Breast epithelium (tissue), 4 donors: ENCODE measurements around the gene P2RY2. TPM values are rescaled to one million over a fixed set of nuclear protein-coding genes. Genes with fewer than 3 reads are reported as not detected.
A peak's percentile ranks its signal among the peaks of the same experiment; 100 is the strongest.

Experiments used
- DNase-seq, 2 donors: peaks; one replicate each; pipeline ENCODE4 v3.0.0-alpha.2; 2019; ENCODE audit warnings: low spot score in 2 of 2
- H3K27ac ChIP-seq, 2 donors: fragments of 200-600 bp; sonication (generic) in 1 of 2; one replicate each; pipeline ENCODE4 v1.5.1; 2016 to 2019; ENCODE audit warnings: mild to moderate bottlenecking in 1 of 2
- H3K27me3 ChIP-seq, 2 donors: fragments of 200-600 bp; sonication (generic) in 1 of 2; one replicate each; pipeline versions ENCODE4 v1.5.1 to v1.6.0; 2017 to 2019; ENCODE audit warnings: control low read depth in 1 of 2, mild to moderate bottlenecking in 1 of 2
- H3K36me3 ChIP-seq: fragments of 200-600 bp; one replicate; pipeline ENCODE4 v1.5.1; 2019
- H3K4me1 ChIP-seq, 2 donors: fragments of 200-600 bp; sonication (generic); one replicate each; pipeline ENCODE4 v1.5.1; 2016 to 2019; ENCODE audit warnings: control low read depth in 1 of 2
- H3K4me3 ChIP-seq, 3 donors: fragments of 200-600 bp; sonication (generic); 1 replicate in 2 of 3; 2 replicates in 1 of 3; pipeline ENCODE4 v1.5.1; 2016 to 2019; ENCODE audit warnings: mild to moderate bottlenecking in 3 of 3, moderate library complexity in 2 of 3
- H3K9me3 ChIP-seq, 2 donors: fragments of 200-600 bp; sonication (generic) in 1 of 2; one replicate each; pipeline ENCODE4 v1.5.1; 2016 to 2019; ENCODE audit warnings: control low read depth in 1 of 2
- POLR2A ChIP-seq: fragments of 450-650 bp; IDR thresholded peaks from one replicate; pipeline ENCODE4 v1.6.1; 2016; ENCODE audit warnings: antibody characterized with exemption, mild to moderate bottlenecking, moderate library complexity
- POLR2AphosphoS5 ChIP-seq, 3 donors: sonication (generic); formaldehyde crosslinking; IDR thresholded peaks; one replicate each; pipeline ENCODE4 v1.6.1; 2017; ENCODE audit warnings: antibody characterized with exemption in 3 of 3
- intact Hi-C: fragments of 100-400 bp; cut with DNase I; formaldehyde crosslinking; loops from one replicate; pipeline ENCODE4 v1.15.1; 2023; ENCODE audit warnings: low total_unique reads
- total RNA-seq, 3 donors: library from RNA; depleted of rRNA; stranded (reverse); fragments of >200 nt; gene quantifications; one replicate each; pipeline ENCODE4 v1.1.0, GENCODE V29; 2016
- TF ChIP-seq, protein P1 (sequence below), 3 donors: fragments of 450-650 bp; IDR thresholded peaks; one replicate each; pipeline ENCODE4 v1.5.1; 2016 to 2017; ENCODE audit warnings: antibody characterized with exemption in 3 of 3, mild to moderate bottlenecking in 3 of 3, moderate library complexity in 3 of 3

The P2RY2 gene
- total RNA-seq, 3 donors from 2014 or later: 0.32 to 7.6 (median 5.2) TPM

DNA sequence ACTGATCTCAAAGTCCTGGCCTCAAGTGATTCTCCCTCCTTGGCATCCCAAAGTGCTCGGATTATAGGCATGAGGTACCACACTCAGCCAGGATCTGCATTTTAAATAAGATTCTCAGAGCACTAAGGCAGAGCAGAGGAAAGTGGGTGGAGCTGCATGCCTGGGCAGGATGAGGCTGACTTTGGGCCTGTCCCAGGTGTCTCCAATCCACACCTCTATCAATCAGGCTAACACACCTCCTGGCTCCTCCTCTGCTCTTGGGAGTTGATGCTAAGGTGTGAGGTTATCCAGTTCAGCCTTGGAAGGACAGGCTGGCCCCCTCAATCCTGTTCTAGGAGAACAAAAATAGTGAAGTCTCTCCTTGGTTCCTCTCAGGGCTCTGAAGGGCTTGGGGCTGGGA, 30.2 kb upstream of the P2RY2 start:
- no peaks in the 10 kb centered on the region for H3K27me3 ChIP-seq
- intact Hi-C loops: no loop called here

DNA sequence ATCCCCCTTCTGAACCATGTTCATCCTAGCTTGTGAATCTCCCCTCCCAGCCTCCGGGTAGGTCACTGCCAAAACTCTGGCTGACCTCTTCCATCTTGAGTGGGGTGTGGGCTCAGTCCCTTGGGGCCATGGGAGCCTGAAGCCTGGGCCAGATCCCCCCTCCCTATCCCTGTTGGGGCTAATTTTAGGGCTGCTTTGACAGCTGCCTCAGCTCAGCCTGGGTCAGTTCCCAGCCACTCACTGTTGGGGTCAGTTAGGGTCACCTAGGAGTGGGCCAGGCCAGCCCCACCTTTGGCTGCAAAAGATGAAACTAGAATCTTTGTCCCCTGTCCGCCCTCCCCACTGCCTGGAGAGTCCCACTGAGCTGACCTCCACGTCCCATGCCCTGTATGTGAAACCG, 29.8 kb upstream of the P2RY2 start:
- Histone ChIP-seq H3K4me1 (no peaks in the 10 kb centered on the region), H3K9me3 (no peaks in the 10 kb centered on the region), H3K27me3 (no peaks in the 10 kb centered on the region), H3K36me3 (no peaks in the 10 kb centered on the region), H3K4me3 (no peak overlapping the region), H3K27ac (no peak overlapping the region)
- TF ChIP-seq, protein P1, sequence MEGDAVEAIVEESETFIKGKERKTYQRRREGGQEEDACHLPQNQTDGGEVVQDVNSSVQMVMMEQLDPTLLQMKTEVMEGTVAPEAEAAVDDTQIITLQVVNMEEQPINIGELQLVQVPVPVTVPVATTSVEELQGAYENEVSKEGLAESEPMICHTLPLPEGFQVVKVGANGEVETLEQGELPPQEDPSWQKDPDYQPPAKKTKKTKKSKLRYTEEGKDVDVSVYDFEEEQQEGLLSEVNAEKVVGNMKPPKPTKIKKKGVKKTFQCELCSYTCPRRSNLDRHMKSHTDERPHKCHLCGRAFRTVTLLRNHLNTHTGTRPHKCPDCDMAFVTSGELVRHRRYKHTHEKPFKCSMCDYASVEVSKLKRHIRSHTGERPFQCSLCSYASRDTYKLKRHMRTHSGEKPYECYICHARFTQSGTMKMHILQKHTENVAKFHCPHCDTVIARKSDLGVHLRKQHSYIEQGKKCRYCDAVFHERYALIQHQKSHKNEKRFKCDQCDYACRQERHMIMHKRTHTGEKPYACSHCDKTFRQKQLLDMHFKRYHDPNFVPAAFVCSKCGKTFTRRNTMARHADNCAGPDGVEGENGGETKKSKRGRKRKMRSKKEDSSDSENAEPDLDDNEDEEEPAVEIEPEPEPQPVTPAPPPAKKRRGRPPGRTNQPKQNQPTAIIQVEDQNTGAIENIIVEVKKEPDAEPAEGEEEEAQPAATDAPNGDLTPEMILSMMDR (IDR thresholded peaks at IDR 0.05): no peak
- TF ChIP-seq POLR2AphosphoS5 (IDR thresholded peaks at IDR 0.05) (no peak), POLR2A (no peak)
- DNase-seq: peak in 1 of 2 donors; percentile 43
- intact Hi-C loops: no loop called here

More for the DNA sequence above, 30.2 kb upstream of the P2RY2 start:
- no peak overlapping the region for H3K4me3 ChIP-seq
- H3K9me3 ChIP-seq: no peaks in the 10 kb centered on the region
- no peaks in the 10 kb centered on the region for H3K4me1 ChIP-seq
- H3K36me3 ChIP-seq: no peaks in the 10 kb centered on the region
- no peak overlapping the region for H3K27ac ChIP-seq
- DNase-seq: peak in 1 of 2 donors; percentile 1
- TF ChIP-seq, protein P1 (IDR thresholded peaks at IDR 0.05): no peak
- TF ChIP-seq POLR2A: no peak
- no peak for TF ChIP-seq POLR2AphosphoS5 (IDR thresholded peaks at IDR 0.05)

DNA sequence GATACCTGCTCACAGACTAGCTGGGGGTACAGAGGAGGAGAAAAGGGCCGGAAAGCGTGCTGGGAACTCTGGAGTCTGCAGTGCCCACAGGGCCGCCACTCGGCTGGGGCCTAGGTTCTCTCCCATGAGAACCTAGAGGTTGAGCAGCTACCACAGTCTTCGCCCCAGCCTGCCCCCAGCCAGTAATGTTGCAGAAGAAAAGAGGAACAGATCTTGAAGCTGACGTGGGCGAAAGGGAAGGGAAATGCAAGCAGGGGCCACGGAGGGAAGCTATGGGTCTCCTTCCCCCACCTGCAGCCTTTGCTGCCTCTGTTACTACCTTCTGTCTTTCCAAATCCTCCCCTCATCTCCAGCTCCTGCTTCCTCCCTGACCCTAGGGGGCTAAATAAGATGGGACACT, 28.8 kb upstream of the P2RY2 start:
- H3K27me3 ChIP-seq: no peaks in the 10 kb centered on the region
- intact Hi-C loops: no loop called here
- H3K36me3 ChIP-seq: no peaks in the 10 kb centered on the region
- no peak overlapping the region for H3K4me3 ChIP-seq
- H3K4me1 ChIP-seq: peaks cover 0 to 6% of the 10 kb centered on the region in 2 donors
- DNase-seq: peak in 1 of 2 donors; percentile 28
- no peaks in the 10 kb centered on the region for H3K9me3 ChIP-seq
- H3K27ac ChIP-seq: no peak overlapping the region
- TF ChIP-seq POLR2A (no peak), POLR2AphosphoS5 (IDR thresholded peaks at IDR 0.05) (no peak)
- TF ChIP-seq, protein P1 (IDR thresholded peaks at IDR 0.05): no peak

DNA sequence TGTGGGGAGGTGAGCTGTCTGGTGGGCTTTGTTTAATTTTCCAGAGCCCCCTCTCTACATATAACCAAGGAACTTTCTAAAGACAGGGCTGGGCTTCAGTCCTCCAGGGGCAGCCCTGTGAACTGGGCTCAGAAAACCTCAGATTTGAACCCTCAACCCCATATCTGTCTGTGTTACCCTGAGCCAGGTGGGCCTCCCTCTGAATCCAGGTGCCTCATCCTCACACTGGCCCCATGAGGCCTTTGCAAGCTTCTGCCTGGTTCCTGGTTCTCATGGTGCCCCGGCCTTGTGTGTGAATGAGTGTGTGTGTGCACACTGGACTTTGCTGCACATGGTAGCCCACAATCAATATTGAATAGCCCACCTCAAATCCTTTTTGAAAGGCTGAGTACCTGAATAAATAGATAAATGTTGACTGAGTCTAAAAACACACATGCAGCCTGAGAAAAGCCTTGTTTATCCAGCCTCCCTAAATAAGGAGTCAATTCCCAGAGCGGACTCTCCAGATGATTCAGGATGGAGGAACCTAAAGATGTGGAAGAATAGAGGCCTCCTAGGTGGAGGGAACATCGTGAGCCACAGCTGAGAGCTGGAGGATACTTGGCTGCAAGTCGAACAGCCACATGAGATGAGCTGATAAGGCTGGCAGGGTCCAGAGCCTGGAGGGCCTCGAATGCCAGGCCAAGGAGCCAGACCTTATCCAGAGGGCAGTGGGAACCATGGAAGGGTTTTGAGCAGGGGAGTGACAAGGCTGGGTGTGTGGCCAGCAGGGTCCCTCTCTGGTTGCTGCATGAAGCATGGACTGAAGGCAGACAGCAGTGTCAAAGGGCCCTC, 28.1 kb upstream of the P2RY2 start:
- peak in 1 of 2 donors; percentile 41 for DNase-seq
- no peaks in the 10 kb centered on the region for H3K27me3 ChIP-seq
- no peak overlapping the region for H3K27ac ChIP-seq
- H3K4me1 ChIP-seq: peaks cover 0 to 12% of the 10 kb centered on the region in 2 donors
- H3K9me3 ChIP-seq: no peaks in the 10 kb centered on the region
- intact Hi-C loops: no loop called here
- TF ChIP-seq POLR2AphosphoS5 (IDR thresholded peaks at IDR 0.05): no peak
- TF ChIP-seq, protein P1 (IDR thresholded peaks at IDR 0.05): no peak
- no peak for TF ChIP-seq POLR2A
- H3K4me3 ChIP-seq: no peak overlapping the region
- no peaks in the 10 kb centered on the region for H3K36me3 ChIP-seq

DNA sequence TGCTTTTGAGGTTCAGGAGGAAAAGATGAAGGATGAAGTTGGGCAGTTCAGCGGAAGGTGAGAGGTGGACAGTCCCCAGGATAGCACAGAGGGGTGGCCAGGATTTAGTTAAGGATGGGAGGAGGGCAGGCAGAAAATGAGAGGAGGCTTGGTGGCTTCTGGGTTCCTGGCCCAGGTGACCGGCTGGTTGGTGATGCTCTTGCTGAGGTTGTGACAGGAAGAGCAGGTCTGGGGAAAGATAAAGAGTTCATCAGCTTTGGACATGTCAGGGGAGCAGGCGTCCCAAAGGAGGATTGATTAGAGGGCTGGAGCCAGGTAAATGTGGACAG, 27.6 kb upstream of the P2RY2 start:
- DNase-seq: no peak
- H3K9me3 ChIP-seq: no peaks in the 10 kb centered on the region
- H3K4me3 ChIP-seq: no peak overlapping the region
- intact Hi-C loops: no loop called here
- H3K27ac ChIP-seq: peak overlapping the region in 1 of 2 donors; percentile 25
- no peaks in the 10 kb centered on the region for H3K27me3 ChIP-seq
- H3K4me1 ChIP-seq: peaks cover 0 to 18% of the 10 kb centered on the region in 2 donors
- TF ChIP-seq POLR2AphosphoS5 (IDR thresholded peaks at IDR 0.05): no peak
- TF ChIP-seq, protein P1 (IDR thresholded peaks at IDR 0.05): no peak
- TF ChIP-seq POLR2A: no peak
- no peaks in the 10 kb centered on the region for H3K36me3 ChIP-seq
